Right renal pelvis (tissue), 4 donors: ENCODE results near the gene GOLPH3L. TPM values are rescaled to one million over a fixed set of nuclear protein-coding genes. Genes with fewer than 3 reads are reported as not detected.
A peak's percentile ranks its signal among the peaks of the same experiment; 100 is the strongest.
"Not testable (repeated sequence)": the region's sequence is repeated elsewhere in the genome, so short reads cannot be mapped to it uniquely, and the experiment has no call there.

Source experiments
- DNase-seq, 4 donors: peaks; one replicate each; pipeline ENCODE4 v3.0.0-alpha.2; 2013; ENCODE audit warnings: low read depth in 4 of 4, low spot score in 3 of 4, missing footprints in 1 of 4
- polyA plus RNA-seq, 4 donors: library from polyadenylated mRNA; unstranded; fragments of 120-200 nt; gene quantifications; one replicate each; pipeline ENCODE4 v1.2.1, GENCODE V29; 2013; ENCODE audit not compliant: insufficient read length in 4 of 4

Gene GOLPH3L
- 10 to 100 TPM; 35.3 to 46.8 (median 43.3) TPM for polyA plus RNA-seq

- DNase-seq: peak; percentile 85 to 98 (median 96)
Measured at GRCh38 chr1:150696995-150697927, at the start of gene GOLPH3L. Gene GOLPH3L, minus strand, starts transcription at chr1:150697154. Its CDS starts 2,316 bp downstream, at chr1:150694838.

GRCh38 chr1:150730130-150730721 lies 33.3 kb upstream of the GOLPH3L start:
- no peak for DNase-seq

DNA sequence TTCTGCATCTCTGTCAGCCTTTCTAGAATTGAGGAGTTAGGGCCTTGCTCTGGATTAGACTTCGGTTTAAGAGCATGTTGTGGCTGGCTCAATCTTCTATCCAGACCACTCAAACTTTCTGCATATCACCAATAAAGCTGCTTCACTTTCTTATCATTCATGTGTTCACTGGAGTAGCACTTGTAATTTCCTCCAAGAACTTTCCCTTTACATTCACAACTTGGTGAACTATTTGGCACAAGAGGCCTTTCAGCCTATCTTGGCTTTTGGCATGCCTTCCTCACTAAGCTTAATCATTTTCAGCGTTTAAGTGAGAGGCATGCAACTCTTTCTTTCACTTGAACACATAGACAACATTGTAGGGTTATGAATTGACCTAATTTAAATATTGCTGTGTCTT lies 27.4 kb upstream of the GOLPH3L start:
- DNase-seq: no peak

GRCh38 chr1:150720703-150721102 lies 23.7 kb upstream of the GOLPH3L start, which contains the start of gene HORMAD1:
Gene HORMAD1, minus strand, starts transcription at chr1:150720895. Its CDS starts 1,390 bp downstream, at chr1:150719505.
- DNase-seq: no peak

- no peak for DNase-seq
Measured at GRCh38 chr1:150720098-150720497, 23.1 kb upstream of the GOLPH3L start.

DNA sequence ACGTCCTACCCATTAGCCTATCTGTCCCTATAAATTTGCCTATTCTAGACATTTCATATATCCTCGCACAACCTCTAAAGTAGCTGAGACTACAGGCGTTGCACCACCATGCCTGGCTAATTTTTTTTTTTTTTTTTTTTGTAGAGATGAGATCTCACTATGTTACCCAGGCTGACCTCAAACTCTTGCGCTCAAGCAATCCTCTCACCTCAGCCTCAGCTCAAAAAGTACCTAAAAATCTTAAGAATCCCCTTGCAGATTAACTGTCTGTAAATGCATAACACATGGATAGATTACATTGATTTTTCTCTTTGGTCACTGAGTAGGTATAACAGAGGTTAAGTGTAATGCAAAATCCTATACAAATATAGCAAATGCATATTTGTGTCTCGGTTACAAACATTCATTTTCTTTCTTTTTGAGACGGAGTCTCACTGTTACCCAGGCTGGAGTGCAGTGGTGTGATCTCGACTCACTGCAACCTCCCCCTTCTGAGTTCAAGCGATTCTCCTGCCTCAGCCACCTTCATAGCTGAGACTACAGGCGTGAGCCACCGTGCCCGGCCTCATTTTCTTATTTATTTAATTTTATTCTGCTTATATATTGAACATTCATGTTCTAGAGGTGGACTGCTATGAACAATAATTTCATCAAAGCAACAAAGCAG lies 21.4 kb upstream of the GOLPH3L start:
- no peak for DNase-seq

GRCh38 chr1:150709031-150709430 lies 12.1 kb upstream of the GOLPH3L start:
- DNase-seq: not testable (repeated sequence)

GRCh38 chr1:150708595-150708994 lies 11.6 kb upstream of the GOLPH3L start:
- DNase-seq: no peak

DNA sequence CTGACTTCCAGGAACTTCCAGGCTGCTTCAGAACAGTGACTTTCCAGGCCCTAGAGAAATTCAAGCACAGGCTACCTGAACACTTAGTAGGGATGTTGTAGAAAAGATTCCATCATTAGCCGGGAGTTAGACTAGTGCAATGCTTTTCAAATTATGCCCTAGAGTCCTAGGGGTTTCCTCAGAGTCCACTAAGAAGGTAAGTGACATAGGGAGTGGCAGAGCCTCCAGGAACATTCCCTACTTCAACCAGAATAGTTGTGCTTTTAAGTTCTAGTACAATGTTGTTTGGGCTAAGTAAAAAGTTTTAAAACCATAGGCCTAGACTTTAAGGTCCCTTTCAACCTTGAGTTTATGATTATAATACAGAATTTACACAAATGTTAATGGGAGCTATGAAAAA lies 9.1 kb upstream of the GOLPH3L start:
- no peak for DNase-seq

- DNase-seq: no peak
Measured at GRCh38 chr1:150703427-150703826, 6.5 kb upstream of the GOLPH3L start.

DNA sequence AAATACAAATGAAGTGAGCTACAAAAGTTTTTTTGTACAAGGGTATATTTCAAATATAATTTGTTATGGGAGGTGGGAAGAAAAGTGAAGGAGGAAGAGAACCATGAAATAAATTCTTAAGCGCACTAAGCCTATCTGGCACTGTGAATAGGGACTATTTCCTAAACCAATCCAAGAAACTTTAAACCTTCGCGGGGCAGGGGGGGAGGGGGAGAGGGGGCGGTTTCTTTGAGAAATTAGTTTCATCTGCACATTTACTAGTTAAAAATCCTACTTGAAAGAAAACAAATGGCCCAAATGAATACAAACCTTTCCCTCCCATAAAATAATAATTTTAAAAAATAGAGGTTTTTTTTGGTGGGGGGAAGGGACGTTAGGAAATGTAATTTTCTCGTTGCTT lies 364 bp downstream of the GOLPH3L start:
- peak in 3 of 4 donors; percentile 4 to 5 (median 5) for DNase-seq

- no peak for DNase-seq
Measured at GRCh38 chr1:150696162-150696561, 792 bp downstream of the GOLPH3L start.

GRCh38 chr1:150695561-150695960 lies 1.4 kb downstream of the GOLPH3L start:
- DNase-seq: no peak

- no peak for DNase-seq
Measured at GRCh38 chr1:150692720-150693119, 4.2 kb downstream of the GOLPH3L start.

DNA sequence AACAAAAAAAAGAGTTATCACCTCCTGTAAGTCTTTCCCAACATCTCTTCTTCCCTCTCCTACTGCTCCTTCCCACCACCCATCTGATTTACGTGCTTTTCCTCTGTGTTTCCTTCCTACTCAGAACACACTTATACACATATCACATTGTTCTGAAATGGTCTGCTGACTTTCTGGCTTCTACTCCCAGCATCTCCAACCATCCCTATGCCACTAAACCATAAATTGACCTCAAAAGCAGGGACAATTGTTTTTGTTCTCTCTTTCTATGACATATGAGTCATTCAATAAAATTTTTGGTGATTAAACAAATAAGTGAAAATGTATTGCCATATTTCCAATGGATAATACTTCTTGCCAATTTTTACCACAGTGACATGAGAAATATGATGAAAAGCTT lies 8.2 kb downstream of the GOLPH3L start:
- no peak for DNase-seq

GRCh38 chr1:150686275-150686674 lies 10.7 kb downstream of the GOLPH3L start:
- no peak for DNase-seq

DNA sequence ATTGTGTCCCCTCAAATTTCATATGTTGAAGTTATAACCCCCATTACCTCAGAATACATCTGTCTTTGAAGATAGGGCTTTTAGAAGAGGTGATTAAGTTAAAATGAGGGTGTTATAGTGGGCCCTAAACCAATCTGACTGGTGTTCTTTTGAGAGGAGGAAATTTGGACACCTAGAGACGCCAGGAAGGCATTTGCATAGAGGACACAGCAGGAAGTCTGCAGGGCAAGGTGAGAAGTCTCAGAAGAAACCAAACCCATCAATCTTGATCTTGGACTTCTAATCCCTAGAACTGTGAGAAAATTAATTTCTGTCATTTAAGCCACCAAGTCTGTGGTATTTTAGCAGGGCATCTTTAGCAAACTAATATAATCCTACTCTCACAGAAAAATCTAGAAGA lies 13.0 kb downstream of the GOLPH3L start:
- DNase-seq: no peak

DNA sequence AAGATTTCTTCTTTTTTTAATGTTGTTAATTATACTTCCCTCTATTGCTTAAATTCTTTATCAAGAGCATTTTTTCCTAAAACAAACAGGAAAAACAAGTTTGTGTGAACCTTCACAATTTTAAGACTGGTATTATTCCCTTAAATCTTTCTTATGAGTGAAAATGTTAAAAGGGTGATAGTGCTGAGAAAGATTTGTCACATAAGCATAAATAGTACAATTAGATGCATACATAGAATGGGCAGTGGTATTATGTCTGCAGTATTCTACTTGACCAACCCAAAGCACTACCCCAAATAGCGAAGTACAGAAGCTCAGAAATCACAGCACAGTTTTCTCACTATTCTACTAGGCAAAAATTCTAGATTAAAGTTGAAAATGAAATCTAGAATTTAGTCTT lies 18.0 kb downstream of the GOLPH3L start:
- DNase-seq: no peak

- DNase-seq: no peak
Measured at GRCh38 chr1:150674881-150675280, 22.1 kb downstream of the GOLPH3L start.

GRCh38 chr1:150663321-150663720 lies 33.6 kb downstream of the GOLPH3L start:
- DNase-seq: no peak

GRCh38 chr1:150662811-150663210 lies 34.1 kb downstream of the GOLPH3L start:
- no peak for DNase-seq
